RWPE2 (cell line): ENCODE results near the gene OSBPL6.

Experiments
- ATAC-seq: fragments of 200-7000 bp; cut with Tn5 transposase; 3 replicates; pipeline ENCODE4 v1.9.1; 2021; ENCODE audit warnings: low read depth
- DNase-seq: peaks from one replicate; pipeline ENCODE4 v3.0.0-alpha.2; 2020; ENCODE audit warnings: low spot score
- H3K27ac ChIP-seq: fragments of 450-650 bp; 2 replicates; pipeline ENCODE4 v1.5.1; 2017; ENCODE audit warnings: mild to moderate bottlenecking; ENCODE audit not compliant: poor library complexity, severe bottlenecking
- H3K27me3 ChIP-seq: fragments of 250-450 bp; sonication (Bioruptor Pico); 2 replicates; pipeline ENCODE4 v1.5.1; 2021; ENCODE audit warnings: mild to moderate bottlenecking, moderate library complexity; ENCODE audit not compliant: insufficient read depth, poor library complexity, severe bottlenecking
- H3K36me3 ChIP-seq: fragments of 250-450 bp; sonication (Bioruptor Pico); 2 replicates; pipeline ENCODE4 v1.5.1; 2020; ENCODE audit warnings: low read depth, mild to moderate bottlenecking, moderate library complexity
- H3K4me1 ChIP-seq: fragments of 250-450 bp; sonication (Bioruptor Pico); 2 replicates; pipeline ENCODE4 v1.5.1; 2021; ENCODE audit warnings: mild to moderate bottlenecking, moderate library complexity; ENCODE audit not compliant: insufficient read depth, poor library complexity, severe bottlenecking
- H3K4me3 ChIP-seq: fragments of 250-450 bp; sonication (Bioruptor Pico); 2 replicates; pipeline ENCODE4 v1.5.1; 2021; ENCODE audit warnings: mild to moderate bottlenecking, moderate library complexity; ENCODE audit not compliant: severe bottlenecking
- H3K9me3 ChIP-seq: fragments of 250-450 bp; sonication (Bioruptor Pico); 2 replicates; pipeline ENCODE4 v1.5.1; 2021; ENCODE audit warnings: mild to moderate bottlenecking, moderate library complexity; ENCODE audit not compliant: severe bottlenecking
- CTCF ChIP-seq: fragments of 450-650 bp; IDR thresholded peaks from one replicate; pipeline ENCODE4 v1.5.1; 2017; ENCODE audit warnings: mild to moderate bottlenecking, moderate library complexity; ENCODE audit not compliant: poor library complexity, severe bottlenecking

OSBPL6 gene

GRCh38 chr2:178230396-178230795, 36.1 kb downstream of the OSBPL6 start:
- Histone ChIP-seq H3K27ac (peak overlapping the region; percentile 14), H3K9me3 (no peaks in the 10 kb centered on the region), H3K4me1 (peaks cover 32% of the 10 kb centered on the region), H3K27me3 (no peaks in the 10 kb centered on the region), H3K36me3 (no peaks in the 10 kb centered on the region), H3K4me3 (no peak overlapping the region)
- TF ChIP-seq CTCF, result no peak
- ATAC-seq (no peak), DNase-seq (no peak)

GRCh38 chr2:178233428-178233827, 39.1 kb downstream of the OSBPL6 start:
- Histone ChIP-seq H3K4me3 (no peak overlapping the region), H3K27ac (peak overlapping the region; percentile 33), H3K4me1 (peaks cover 27% of the 10 kb centered on the region), H3K27me3 (no peaks in the 10 kb centered on the region), H3K36me3 (no peaks in the 10 kb centered on the region), H3K9me3 (no peaks in the 10 kb centered on the region)
- ATAC-seq (peak; percentile 77), DNase-seq (no peak)
- TF ChIP-seq CTCF, result no peak

GRCh38 chr2:178234648-178235047, 40.3 kb downstream of the OSBPL6 start:
- DNase-seq (no peak), ATAC-seq (peak; percentile 62)
- H3K4me1 ChIP-seq, result peaks cover 33% of the 10 kb centered on the region
- no peak for TF ChIP-seq CTCF
- no peaks in the 10 kb centered on the region for H3K27me3 ChIP-seq
- peak overlapping the region; percentile 33 for H3K27ac ChIP-seq
- H3K4me3 ChIP-seq, result no peak overlapping the region
- no peaks in the 10 kb centered on the region for H3K9me3 ChIP-seq
- no peaks in the 10 kb centered on the region for H3K36me3 ChIP-seq

GRCh38 chr2:178237488-178238153, 43.3 kb downstream of the OSBPL6 start:
- no peaks in the 10 kb centered on the region for H3K9me3 ChIP-seq
- H3K27ac ChIP-seq, result peak overlapping the region; percentile 39
- no peak for TF ChIP-seq CTCF
- peaks cover 44% of the 10 kb centered on the region for H3K4me1 ChIP-seq
- ATAC-seq, result no peak
- no peak for DNase-seq
- H3K36me3 ChIP-seq, result no peaks in the 10 kb centered on the region
- H3K27me3 ChIP-seq, result no peaks in the 10 kb centered on the region
- H3K4me3 ChIP-seq, result no peak overlapping the region

GRCh38 chr2:178238154-178238521, 43.8 kb downstream of the OSBPL6 start:
- Histone ChIP-seq H3K4me3 (no peak overlapping the region), H3K27me3 (no peaks in the 10 kb centered on the region), H3K4me1 (peaks cover 44% of the 10 kb centered on the region), H3K9me3 (no peaks in the 10 kb centered on the region), H3K36me3 (no peaks in the 10 kb centered on the region), H3K27ac (peak overlapping the region; percentile 39)
- ATAC-seq (peak; percentile 85), DNase-seq (no peak)
- no peak for TF ChIP-seq CTCF
